GM19395 (cell line): ENCODE results near the gene ARID4B.
"Not testable (repeated sequence)": the region's sequence is repeated elsewhere in the genome, so short reads cannot be mapped to it uniquely, and the experiment has no call there.

Experiments used
- ATAC-seq: cut with Tn5 transposase; IDR thresholded peaks from one replicate; pipeline ENCODE4 v1.9.1; 2021; ENCODE audit warnings: mild to moderate bottlenecking, moderate library complexity; ENCODE audit not compliant: unreplicated experiment

The ARID4B gene

DNA sequence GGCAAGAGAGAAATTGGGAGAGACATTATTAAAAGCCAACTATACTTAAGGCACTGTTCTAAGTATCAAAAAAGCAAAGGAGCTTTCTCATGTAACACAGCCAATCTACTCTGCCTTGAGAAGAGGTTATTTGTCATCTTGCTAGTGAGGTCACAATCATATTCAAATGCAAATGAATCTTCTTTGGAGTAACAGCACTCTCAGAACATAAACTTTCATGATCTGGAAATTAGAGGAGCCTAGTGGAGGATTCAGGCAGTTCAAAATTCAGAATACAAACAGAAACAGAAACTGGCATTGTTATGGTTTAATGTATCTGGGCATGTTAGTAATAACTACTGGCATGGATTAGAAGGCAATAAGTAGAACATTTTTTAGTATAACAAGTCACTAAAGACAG, 57.4 kb downstream of the ARID4B start:
- ATAC-seq = no peak

DNA sequence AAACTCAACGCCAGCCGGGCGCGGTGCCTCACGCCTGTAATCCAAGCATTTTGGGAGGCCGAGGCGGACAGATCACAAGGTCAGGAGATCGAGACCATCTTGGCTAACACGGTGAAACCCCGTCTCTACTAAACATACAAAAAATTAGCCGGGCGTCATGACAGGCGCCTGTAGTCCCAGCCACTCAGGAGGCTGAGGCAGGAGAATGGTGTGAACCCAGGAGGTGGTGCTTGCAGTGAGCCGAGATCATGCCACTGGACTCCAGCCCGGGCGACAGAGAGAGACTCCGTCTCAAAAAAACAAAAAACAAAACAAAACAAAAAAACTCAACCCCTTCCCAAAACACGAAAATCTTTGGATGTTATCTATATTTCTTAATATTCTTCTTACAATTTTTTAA, 58.0 kb downstream of the ARID4B start:
- ATAC-seq = not testable (repeated sequence)

DNA sequence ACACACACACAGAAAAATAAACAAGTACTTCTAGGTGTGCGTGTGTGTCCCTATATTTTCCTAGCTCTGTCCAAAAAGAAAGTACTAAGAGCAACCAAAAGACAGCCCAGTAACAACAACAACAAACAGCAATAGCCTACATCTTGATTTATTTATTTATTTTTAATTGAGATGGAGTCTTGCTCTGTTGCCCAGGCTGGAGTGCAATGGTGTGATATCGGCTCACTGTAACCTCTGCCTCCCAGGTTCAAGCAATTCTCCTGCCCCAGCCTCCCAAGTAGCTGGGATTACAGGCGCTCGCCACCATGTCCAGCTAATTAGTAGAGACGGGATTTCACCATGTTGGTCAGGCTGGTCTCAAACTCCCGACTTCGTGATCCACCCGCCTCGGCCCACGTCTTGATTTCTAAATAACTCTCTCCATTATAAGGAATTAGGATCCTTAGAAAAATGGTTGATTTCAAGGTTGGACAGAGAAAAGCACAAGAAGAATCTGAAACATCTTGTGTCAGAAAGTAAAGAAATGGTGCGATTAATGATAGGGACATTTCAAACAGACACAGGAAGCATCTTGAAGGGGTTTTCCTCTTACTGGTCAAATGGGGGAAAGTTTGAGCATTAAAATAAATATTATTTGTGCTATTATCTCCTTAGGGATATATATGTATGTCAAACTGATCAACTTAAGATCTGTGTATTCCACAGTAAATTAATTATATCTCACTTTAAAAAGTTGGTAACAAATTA, 59.4 kb downstream of the ARID4B start:
- ATAC-seq = no peak

DNA sequence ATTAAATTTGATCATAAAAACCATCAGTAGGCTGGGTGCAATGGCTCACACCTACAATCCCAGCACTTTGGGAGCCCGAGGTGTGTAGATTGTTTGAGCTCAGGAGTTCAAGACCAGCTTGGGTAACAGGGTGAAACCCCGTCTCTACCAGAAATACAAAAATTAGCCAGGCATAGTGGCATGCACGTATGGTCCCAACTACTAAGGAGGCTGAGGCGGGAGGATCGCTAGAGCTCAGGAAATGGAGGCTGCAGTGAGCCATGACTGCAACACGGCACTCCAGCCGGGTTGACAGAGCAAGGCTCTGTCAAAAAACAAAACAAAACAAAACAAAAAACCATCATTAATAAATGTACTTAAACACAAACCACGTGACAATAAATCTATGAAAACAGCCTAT, 61.0 kb downstream of the ARID4B start:
- no peak for ATAC-seq

DNA sequence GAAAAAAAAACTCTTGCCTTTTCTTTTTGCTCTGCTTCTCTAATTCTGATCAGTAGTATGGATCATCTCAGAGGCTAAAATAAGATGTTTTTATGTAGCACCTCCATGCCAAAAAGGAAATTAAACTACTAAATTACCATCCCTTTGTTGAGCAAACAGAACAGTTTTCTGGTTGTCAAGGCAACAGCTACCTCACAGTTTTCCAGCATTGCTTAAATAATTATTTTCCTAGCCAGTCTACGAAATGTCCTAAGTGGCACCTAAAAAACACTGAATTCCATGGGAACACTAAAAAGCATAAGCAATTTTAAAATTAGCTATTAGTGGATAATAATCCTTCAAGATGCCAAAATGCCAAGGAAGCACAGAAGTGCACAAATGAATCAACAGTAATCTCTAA, 61.7 kb downstream of the ARID4B start:
- ATAC-seq = no peak

DNA sequence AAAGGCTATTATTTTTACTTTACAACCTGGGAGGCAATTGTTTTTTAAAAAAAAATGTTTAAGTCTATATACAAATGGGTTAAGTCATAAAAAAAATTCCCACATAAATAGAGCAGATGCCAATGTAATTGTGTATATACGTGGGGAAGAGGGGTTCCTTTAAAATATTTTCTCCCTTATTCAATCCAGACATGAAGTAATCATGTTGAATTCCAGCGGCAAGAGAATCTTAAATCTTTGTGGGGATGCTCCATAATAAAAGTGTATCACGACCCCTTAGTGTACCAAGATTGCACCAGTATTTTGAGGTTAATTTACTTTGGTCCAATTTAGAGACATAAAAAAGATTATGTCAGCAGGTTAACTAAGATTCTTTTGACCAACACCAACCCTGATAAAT, 62.1 kb downstream of the ARID4B start:
- ATAC-seq = no peak

DNA sequence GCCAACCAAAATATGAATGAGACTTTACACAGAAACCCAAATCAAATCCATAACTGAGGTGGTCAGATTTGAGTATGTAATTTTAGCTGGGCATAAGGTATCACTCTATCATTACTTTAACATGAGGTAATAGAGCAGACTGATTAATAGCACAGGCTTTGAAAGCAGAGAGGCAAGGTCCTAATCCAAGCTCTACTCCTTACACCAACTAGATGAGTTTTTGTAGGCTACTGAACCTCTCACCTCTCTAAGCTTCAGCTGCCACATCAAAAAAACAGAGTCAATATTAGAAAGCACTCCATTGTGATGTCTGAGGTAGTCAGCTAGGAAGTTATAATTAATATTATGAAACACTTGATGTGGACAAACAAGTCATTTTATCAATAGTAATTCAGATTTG, 63.7 kb downstream of the ARID4B start:
- no peak for ATAC-seq

DNA sequence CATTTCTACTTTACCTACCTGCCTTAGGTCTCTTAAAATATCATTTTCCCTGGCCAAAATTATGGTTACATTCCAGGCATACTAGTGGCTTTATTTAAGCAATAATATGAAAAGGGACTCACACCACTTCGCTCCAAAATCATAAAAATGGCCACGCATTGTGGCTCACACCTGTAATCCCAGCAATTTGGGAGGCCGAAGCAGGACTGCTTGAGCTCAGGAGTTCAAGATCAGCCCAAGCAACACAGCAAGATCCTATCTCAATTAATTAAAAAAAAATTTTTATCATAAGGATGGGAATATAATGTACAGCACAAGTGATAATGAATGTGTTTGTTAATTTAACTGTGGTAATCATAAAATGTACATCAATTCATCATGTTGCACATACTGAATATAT, 65.4 kb downstream of the ARID4B start:
- no peak for ATAC-seq

DNA sequence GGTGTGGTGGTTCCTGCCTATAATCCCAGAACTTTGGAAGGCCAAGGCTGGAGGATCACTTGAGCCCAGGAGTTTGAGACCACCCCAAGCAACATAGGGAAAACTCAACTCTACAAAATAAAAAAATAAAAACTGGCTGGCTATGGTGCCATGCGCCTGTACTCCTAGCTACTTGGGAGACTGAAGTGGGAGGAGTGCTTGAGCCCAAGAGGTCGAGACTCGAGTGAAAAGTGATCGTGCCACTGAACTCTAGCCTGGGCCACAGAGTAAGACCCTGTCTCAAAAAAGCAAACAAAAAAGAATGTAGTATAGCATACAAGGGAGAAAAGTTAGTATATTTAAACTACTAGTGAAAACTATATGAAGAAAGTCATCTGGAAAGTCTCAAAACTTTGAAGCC, 66.7 kb downstream of the ARID4B start:
- no peak for ATAC-seq

DNA sequence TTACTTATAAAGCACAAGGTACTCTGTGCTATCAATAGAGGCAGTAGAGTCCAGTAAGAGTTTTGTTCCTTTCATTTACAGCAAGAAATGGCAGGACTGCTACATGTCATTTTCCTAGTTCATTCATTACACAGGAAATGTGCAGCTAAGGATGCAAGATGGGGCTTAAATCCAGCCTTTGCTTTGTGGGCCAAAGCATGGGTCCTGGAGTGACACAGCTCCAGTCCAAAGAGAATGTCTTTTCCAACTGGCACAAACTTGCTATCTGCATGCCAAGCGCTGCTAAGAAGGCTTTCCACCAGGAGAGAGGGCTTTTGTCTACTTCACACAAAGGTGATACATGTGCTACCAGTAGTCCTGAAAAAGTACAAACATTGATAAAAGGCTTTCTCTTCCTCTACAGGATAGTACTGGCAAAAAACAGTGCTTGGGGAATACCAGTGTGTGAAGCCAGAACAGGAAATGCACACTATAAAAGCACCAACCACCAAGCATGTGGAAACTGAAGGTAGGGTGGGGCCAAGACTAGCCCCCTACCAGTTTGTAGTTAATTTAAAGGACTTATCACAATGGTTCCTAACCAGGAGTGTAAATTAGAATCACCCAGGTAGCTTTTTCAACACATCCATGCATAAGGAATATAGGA, 68.7 kb downstream of the ARID4B start:
- no peak for ATAC-seq

DNA sequence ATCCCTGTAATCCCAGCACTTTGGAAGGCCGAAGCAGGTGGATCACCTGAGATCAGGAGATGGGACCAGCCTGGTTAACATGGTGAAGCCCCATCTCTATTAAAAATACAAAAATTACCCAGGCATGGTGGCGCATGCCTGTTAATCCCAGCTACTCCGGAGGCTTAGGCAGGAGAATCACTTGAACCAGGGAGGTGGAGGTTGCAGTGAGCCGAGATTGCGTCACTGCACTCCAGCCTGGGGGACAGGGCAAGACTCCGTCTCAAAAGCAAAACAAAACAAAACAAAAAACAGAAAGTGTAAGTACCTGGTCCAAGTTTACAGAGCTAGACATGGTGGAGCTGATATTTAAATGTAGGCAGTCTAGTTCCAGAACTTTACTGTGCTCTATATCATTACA, 69.9 kb downstream of the ARID4B start:
- not testable (repeated sequence) for ATAC-seq

DNA sequence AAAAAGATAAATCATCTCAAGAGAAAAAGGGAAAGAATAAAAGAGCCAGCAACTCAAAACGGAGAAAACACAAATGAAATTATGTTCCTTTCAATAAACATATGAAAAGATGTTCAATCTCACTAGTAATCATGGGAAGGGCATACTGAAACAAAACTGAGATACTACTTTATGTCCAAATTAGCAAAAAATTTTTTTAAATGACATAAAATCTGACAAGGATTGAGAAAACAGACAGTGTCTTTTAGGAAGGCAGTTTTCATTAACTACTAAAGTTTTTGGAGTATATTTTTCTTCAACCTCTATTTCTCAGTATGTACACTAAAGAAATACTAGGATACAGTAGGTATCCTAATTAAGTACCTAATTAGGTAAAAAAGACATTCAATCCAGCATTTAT, 73.3 kb downstream of the ARID4B start:
- ATAC-seq = no peak

DNA sequence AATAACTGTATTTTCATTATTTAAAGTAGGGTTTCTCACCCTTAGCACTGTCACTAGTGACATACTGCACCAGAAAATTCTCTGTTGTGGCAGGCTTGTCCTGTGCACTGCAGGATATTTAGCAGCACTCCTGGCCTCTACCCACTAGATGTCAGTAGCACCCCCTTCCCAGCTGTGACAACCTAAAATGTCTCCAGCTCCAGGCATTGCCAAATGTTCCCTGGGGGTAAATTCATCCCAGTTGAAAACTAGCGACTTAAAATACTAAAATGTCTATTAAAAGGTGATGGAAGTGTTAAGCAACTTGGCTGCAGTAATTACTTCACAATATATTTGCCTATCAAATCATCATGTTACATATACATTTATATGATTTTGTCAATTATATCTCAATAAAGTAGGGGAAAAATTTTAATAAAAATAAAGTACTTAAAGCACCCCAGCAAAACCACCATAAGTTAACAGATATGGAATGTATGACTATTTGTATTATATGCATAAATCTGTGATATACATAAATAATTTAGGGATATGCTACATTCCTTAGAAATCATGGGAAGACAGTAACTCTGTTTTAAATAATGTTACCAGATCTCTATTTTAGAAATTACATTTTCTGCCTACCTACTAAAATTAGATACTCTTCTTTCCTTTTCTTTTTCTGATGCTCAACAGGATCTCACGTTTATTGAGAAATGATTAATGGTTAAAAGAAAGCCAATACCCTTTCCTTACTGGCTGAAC, 74.6 kb downstream of the ARID4B start:
- peak; percentile 88 for ATAC-seq

DNA sequence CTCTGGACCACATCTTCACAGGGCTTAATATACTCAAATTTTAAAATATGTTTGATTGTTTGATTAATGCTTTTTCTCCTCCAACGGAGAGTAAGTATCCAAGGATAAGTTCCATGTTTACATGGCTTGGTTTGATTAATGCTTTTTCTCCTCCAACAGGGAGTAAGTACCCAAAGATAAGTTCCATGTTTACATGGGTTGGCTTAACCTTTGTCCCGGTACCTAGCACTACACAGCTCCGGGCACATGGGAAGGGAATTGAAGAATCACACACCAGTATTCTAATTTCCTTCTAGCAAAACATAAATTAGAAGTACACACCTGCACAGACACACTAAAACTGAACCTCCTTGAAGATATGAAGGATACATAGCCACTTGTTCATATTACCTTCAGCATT, 77.5 kb downstream of the ARID4B start:
- ATAC-seq = no peak

DNA sequence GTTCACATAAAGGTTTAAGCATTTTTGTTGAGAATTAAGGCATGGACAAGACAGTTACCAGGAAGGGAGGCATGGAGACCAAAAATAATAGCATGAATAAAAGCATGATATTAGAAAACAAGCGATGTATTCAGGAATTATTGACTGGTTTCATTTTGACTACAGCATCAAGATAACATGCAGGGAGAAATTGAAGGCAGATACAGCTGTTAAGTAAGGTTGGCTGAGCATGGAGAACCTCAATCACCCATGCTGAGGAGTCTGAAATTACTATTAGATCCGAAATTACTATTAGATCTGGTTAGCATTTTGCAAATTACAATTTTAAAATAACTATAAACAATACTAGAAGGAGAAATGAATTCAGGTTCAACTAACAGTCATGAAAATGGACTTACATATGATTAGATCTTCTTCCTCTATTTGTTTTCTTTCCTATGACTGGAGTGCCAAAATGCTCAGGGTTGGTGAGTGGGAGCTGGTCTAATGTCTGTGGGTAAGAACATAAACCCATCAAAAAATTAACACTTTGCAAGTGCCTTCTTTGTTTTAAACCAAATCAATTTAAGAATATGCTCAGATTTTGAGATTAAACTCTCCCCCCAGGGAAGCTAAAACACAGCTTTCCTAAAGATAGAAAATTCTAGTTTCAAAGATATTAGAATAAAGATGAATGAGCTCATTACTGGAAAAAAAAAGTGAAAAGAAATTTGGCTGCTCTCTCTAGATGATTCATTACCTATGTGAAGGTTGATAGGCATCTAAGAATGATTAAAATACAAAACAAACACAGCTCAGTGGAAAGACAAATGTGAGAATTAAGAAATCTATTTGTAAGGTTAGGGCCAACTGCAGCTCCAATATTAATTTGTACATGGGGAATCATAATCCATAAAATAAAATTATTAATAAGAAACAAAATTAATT, 81.7 kb downstream of the ARID4B start:
- peak; percentile 69 for ATAC-seq

DNA sequence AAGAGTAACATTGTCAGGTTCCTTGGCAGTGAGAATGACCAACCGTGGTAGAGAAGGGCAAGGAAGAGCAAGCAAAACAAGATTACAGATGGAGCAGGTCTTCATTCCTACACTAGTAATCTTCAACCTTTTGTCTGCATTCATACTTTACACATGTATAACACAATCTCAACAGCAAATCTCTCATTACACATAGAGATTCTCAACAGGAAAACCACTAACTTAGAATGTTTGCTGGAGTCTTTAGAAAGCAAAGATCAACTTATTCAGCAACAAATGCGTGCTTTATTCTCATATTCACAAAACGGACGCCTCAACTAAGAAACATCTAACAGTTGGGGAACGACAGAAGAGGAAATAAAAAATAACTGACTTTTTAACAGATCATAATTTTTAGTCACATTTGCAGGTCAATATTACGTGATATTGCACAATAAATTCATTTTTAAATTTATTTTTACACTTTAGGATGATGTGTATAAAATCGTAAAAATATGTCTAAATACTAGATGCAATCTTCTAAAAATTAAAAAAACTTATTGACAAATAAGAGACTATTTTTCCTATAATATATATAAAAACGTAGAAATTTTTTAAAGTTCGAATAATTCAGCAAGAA, 82.9 kb downstream of the ARID4B start:
- ATAC-seq = no peak

DNA sequence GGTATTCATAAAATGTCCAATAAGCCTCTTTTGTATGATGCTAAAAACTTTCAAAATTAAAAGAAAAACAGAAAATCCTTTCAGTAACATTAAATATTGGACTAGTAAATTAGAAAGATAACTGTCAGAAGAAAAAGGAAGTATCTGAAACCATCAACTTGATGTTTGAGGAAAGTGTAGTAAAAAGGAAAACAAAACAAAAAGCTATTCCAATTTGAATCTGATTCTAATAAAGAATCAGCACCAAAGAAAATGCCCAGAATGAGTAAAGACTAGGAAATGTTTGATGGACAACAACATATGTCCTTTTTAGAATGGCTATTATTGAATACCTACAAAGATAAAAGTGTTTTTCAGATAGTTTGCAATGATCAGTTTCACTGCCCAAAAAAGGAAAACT, 87.0 kb downstream of the ARID4B start:
- no peak for ATAC-seq

DNA sequence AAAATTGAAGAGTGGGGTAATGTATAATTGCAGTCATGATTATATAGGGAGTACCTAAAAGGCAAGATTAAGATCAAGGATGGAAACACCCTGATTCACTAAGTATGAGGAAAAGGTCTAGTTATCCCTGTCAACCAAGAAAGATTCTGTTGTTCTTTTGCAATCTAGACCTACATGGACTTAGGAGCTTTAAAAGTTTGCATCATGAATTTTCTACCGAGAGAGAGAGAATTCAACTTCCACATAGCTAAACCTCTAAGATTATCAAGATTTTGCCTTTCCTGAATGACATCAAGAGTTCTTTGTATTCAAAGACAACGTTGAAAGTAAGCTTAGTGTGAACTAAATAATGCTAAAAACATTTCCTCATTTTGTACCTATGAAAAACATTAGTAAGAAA, 88.1 kb downstream of the ARID4B start:
- no peak for ATAC-seq

DNA sequence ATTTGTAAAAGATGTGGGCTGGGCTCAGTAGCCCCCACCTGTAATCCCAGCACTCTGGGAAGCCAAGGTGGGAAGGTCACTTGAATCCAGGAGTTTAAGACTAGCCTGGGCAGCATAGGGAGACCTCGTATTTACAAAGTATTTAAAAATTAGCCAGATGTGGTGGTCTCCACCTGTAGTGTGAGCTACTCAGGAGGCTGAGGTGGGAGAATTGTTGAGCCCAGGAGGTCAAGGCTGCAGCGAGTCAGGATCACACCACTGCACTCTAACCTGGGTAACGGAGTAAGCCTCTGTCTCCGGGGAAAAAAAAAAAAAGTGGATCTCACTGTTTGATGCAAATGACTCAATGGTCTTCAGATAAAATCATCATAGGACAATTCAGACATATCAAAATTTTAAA, 89.4 kb downstream of the ARID4B start:
- no peak for ATAC-seq

DNA sequence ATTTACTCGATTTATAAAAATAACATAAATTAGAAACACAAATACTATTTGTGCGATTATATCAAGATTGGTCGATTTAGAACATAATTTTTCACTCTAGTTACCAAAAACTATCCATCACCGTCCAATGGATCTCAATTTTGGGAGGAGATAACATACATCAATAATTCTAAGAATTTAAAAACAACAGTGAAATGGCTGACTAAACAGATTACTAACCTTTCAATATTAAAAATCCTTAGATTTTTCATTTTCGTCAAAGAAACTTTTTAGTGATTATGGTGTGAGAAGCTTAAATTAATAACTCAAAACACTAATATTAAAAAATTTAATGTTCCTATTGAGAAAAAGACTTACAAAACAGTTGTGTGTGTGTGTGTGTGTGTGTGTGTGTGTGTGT, 91.9 kb downstream of the ARID4B start:
- no peak for ATAC-seq

DNA sequence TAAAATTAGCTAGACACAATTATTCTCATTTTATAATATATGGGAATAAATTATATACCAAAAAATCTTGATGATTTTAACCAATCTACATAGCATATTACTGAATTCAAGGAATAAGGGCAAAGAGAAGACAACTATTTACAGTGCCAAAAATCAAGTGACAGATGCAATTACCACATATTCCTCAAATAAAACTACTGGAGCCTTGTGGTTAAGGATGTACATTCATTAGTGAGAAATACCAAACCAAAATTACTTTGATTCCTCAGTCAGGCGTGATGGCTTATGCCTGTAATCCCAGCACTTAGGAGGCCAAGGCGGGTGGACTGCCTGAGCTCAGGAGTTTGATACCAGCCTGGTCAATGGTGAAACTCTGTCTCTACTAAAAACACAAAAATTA, 98.1 kb downstream of the ARID4B start:
- ATAC-seq = no peak
